Activated CD4-positive, alpha-beta T cell treated with anti-CD3 and anti-CD28 coated beads, Interleukin-2, amount 10 ng/mL, durations not matched to agents 7 days and 5 days (primary cell): ENCODE results near the gene VAMP1. TPM values are rescaled to one million over a fixed set of nuclear protein-coding genes. Genes with fewer than 3 reads are reported as not detected.

ENCODE experiments used
- CTCF ChIA-PET: fragments of 350-600 bp; sonication (Branson Sonifier 250); formaldehyde crosslinking; loops from one replicate; lab custom pipeline; 2021; ENCODE audit warnings: antibody characterized with exemption; lab: Charles Lee
- POLR2A ChIA-PET: fragments of 350-600 bp; sonication (Branson Sonifier 250); formaldehyde crosslinking; loops from one replicate; lab custom pipeline; 2021; ENCODE audit warnings: antibody characterized with exemption; lab: Charles Lee
- DNase-seq: peaks from one replicate; pipeline ENCODE4 v3.0.0-alpha.2; 2020
- H3K27ac Mint-ChIP-seq: one replicate; pipeline ENCODE4 v1.8.0; 2021; ENCODE audit warnings: mild to moderate bottlenecking, moderate library complexity, mixed read lengths
- H3K27me3 Mint-ChIP-seq: one replicate; pipeline ENCODE4 v1.8.0; 2021; ENCODE audit warnings: mixed read lengths
- H3K36me3 Mint-ChIP-seq: one replicate; pipeline ENCODE4 v1.8.0; 2021; ENCODE audit warnings: low read depth, mixed read lengths
- H3K4me1 Mint-ChIP-seq: one replicate; pipeline ENCODE4 v1.8.0; 2021; ENCODE audit warnings: mixed read lengths
- H3K4me3 Mint-ChIP-seq: one replicate; pipeline ENCODE4 v1.8.0; 2021; ENCODE audit warnings: mild to moderate bottlenecking, moderate library complexity, mixed read lengths
- H3K9me3 Mint-ChIP-seq: one replicate; pipeline ENCODE4 v1.8.0; 2021; ENCODE audit warnings: mixed read lengths
- total RNA-seq, 2 experiments: library from RNA; stranded (reverse); gene quantifications; one replicate each; pipeline ENCODE4 v1.2.3, GENCODE V29; 2021

VAMP1 gene
- total RNA-seq, 2 experiments from 2014 or later: 61.4 to 73.4 TPM

DNA sequence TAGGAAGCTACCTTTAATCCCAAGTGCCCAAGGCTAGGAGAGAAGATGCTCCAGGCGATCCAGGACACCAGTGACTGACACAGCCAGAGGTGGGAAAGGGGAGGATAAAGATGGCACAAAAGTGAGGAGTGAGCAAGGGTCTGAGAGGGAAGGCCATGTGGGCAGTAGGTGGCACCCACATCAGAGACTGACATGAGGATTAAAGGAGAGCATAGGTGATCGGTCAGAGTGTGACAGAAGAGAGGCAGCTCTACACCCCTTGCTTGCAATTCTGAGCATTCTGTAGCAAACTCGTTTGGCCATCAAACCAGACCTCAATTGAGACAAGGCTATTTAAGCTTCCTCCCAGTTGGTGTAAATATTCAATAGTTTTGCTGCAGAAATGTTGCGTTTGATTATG lies 26.4 kb downstream of the VAMP1 start:
- ChIA-PET POLR2A (interaction anchor here (1.1 to 1.2 kb wide), 2 partner anchors 18 to 90 kb away, joined by 4 read pairs; partner anchors contain the start of gene GAPDH), CTCF (interaction anchor here (0.8 to 6.5 kb wide), 6 partner anchors 10 to 56 kb away, joined by 4 to 37 read pairs (median 23); no protein-coding TSS in a partner anchor)
- H3K27ac Mint-ChIP-seq: peak overlapping the region; percentile 89
- H3K4me3 Mint-ChIP-seq: peak overlapping the region; percentile 90
- peaks cover 32% of the 10 kb centered on the region for H3K36me3 Mint-ChIP-seq
- peaks cover 52% of the 10 kb centered on the region for H3K4me1 Mint-ChIP-seq
- H3K27me3 Mint-ChIP-seq: no peaks in the 10 kb centered on the region
- no peaks in the 10 kb centered on the region for H3K9me3 Mint-ChIP-seq
- DNase-seq: no peak

DNA sequence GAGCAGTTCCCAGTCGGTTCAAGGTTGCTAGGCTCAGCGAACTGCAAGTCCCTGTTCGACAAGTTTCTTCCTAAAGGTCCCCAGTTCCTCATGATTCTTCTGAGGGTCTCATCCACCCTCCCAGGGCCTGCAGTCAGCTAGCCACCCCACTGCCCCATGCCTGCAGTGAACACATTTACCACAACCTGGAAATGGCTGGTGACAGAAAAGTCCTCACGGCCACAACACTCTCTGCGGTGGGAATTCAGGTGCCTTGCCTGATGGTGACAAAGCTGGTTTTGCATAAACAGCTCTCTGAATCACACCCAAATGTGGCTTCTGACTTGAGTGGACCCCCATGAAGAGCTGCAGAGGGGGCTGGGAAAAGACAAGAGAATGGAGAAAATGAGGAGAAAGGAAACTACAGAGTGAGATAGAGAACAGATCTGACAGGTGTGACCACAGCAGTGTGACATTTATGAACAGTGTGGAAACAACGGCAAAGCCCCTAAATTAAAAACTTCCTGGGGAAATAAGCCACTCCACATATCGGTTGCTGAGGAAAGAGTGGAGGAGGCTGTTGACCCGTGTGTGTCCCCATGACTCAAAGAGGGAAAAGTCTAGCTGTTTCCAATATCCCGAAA lies 27.0 kb downstream of the VAMP1 start:
- Mint-ChIP-seq H3K4me1 (peaks cover 54% of the 10 kb centered on the region), H3K36me3 (peaks cover 32% of the 10 kb centered on the region), H3K27ac (peak overlapping the region; percentile 89), H3K27me3 (no peaks in the 10 kb centered on the region), H3K4me3 (peak overlapping the region; percentile 90), H3K9me3 (no peaks in the 10 kb centered on the region)
- CTCF ChIA-PET: interaction anchor here (0.8 to 6.5 kb wide), 7 partner anchors 9 to 56 kb away, joined by 4 to 37 read pairs (median 21); partner anchors contain the start of gene TAPBPL
- POLR2A ChIA-PET: interaction anchor here (1.1 to 1.2 kb wide), 2 partner anchors 19 to 91 kb away, joined by 4 read pairs; partner anchors contain the start of gene GAPDH
- DNase-seq: no peak

DNA sequence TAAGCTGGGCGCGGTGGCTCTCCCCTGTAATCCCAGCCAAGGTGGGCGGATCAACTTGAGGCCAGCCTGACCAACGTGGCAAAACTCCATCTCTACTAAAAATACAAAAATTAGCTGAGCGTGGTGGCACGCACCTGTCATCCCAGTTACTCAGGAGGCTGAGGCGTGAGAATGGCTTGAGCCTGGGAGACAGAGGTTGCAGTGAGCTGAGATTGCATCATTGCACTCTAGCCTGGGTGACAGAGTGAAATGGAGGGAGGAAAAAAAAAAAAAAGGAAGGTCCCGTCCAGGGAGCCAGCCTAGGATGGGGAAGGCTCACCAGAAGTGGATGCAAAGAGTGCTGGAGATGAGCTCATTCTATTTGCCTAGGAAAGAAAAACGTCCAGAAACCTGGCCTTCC lies 27.6 kb downstream of the VAMP1 start:
- peaks cover 51% of the 10 kb centered on the region for H3K4me1 Mint-ChIP-seq
- no peaks in the 10 kb centered on the region for H3K27me3 Mint-ChIP-seq
- H3K4me3 Mint-ChIP-seq: no peak overlapping the region
- H3K9me3 Mint-ChIP-seq: no peaks in the 10 kb centered on the region
- ChIA-PET POLR2A (interaction anchor here (1.2 kb wide), 1 partner anchor 92 kb away, joined by 4 read pairs; the partner anchor contains the start of gene GAPDH), CTCF (interaction anchor here (1.2 to 6.5 kb wide), 6 partner anchors 9 to 23 kb away, joined by 3 to 37 read pairs (median 23); partner anchors contain the start of gene TAPBPL)
- H3K36me3 Mint-ChIP-seq: peaks cover 28% of the 10 kb centered on the region
- no peak for DNase-seq
- peak overlapping the region; percentile 42 for H3K27ac Mint-ChIP-seq

DNA sequence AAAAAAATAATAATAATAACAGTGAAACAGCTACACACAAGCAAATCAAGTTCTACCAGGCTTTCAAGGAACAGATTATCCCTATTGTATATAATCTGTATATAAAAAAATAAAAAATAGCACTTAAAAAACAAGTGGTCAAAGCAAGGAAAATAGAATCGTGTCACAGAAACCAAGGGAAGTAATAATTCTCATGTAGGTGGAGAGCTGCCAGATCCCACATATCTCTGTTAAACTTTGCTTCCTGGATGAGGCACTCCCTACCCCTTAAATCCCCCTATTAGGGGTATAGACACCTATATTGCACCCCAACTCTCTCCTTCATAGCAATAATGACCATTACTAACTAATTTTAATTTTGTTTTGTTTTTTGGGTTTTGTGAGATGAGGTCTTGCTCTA lies 30.1 kb downstream of the VAMP1 start:
- no peaks in the 10 kb centered on the region for H3K9me3 Mint-ChIP-seq
- H3K27ac Mint-ChIP-seq: no peak overlapping the region
- peaks cover 34% of the 10 kb centered on the region for H3K4me1 Mint-ChIP-seq
- ChIA-PET CTCF (interaction anchor here (1.0 to 1.7 kb wide), 2 partner anchors 9 to 11 kb away, joined by 4 to 5 read pairs; partner anchors contain the start of gene TAPBPL), POLR2A (no interaction called here)
- H3K4me3 Mint-ChIP-seq: no peak overlapping the region
- no peak for DNase-seq
- peaks cover 7% of the 10 kb centered on the region for H3K36me3 Mint-ChIP-seq
- no peaks in the 10 kb centered on the region for H3K27me3 Mint-ChIP-seq

DNA sequence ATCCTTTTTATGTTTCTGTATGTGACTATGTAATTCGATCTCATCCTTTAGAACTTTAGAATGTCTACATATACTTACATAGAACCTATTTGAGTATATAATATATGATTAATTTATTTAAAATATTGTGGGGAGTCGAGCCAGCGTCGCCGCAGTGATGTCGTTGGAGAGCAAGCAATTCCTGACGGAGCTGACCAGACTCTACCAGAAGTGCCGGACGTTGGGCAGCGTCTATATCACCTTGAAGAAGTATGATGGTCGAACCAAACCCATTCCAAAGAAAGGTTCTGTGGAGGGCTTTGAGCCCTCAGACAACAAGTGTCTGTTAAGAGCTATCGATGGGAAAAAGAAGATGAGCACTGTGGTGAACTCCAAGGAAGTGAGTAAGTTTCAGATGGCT lies 32.1 kb downstream of the VAMP1 start:
- ChIA-PET POLR2A (no interaction called here), CTCF (interaction anchor here (1.1 to 2.5 kb wide), 6 partner anchors 12 to 112 kb away, joined by 3 to 10 read pairs (median 10); partner anchors contain the start of gene VAMP1)
- no peak overlapping the region for H3K27ac Mint-ChIP-seq
- no peak overlapping the region for H3K4me3 Mint-ChIP-seq
- no peaks in the 10 kb centered on the region for H3K36me3 Mint-ChIP-seq
- H3K27me3 Mint-ChIP-seq: no peaks in the 10 kb centered on the region
- H3K9me3 Mint-ChIP-seq: no peaks in the 10 kb centered on the region
- DNase-seq: no peak
- H3K4me1 Mint-ChIP-seq: peaks cover 35% of the 10 kb centered on the region

DNA sequence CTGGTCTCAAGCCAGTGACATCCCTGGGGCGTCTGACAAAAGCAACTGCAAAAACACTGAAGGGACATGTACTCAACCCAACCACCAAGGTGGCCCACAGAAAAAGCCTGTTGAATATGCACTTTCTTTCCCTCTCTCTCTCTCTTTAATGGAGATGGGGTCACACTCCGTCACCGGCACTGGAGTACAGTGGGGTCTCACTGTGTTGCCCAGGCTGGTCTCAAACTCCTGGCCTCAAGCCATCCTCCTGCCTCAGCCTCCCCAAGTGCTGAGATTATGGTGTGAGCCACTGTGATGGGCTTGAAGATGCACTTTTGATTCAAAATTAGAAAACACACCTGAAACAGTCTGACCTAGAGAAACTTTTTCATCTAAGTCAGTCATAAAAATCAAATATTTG lies 32.9 kb downstream of the VAMP1 start:
- H3K9me3 Mint-ChIP-seq: no peaks in the 10 kb centered on the region
- H3K4me1 Mint-ChIP-seq: peaks cover 35% of the 10 kb centered on the region
- no peak overlapping the region for H3K4me3 Mint-ChIP-seq
- no peak overlapping the region for H3K27ac Mint-ChIP-seq
- CTCF ChIA-PET: interaction anchor here (1.4 to 2.5 kb wide), 4 partner anchors 12 to 102 kb away, joined by 3 to 10 read pairs (median 10); partner anchors contain the start of gene VAMP1
- no peaks in the 10 kb centered on the region for H3K36me3 Mint-ChIP-seq
- POLR2A ChIA-PET: no interaction called here
- no peak for DNase-seq
- H3K27me3 Mint-ChIP-seq: no peaks in the 10 kb centered on the region

DNA sequence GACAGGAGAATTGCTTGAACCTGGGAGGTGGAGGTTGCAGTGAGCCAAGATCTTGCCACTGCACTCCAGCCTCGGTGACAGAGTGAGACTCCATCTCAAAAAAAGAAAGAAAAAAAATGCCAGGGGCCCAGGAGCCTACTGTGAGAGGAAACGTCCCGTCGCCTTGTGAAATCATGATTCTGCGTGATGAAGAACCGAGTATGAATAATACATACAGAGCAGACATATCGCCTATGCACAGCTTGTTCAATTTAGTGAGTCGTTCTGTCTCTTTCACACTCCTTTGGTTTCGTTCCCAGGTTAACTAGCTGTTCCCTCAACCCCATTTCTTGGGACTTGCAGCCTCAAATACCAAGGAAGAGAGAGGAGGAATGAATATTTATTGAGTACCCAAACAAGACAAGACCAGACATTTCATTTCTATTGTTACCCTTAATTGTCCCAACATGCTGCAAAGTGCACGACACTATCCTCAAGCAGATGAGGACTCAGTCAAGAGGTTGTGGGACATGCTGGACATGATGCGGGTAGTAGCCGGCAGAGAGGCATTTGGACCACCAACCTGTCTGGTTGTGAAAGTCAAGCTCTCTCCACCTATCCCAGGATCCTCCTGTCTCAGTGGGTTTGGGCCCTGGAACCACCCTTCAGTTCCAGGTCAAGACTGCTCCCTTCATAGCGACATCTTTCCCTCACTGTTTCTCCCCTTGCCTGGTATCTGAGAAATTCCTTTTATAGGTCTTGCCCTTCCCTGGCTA lies 34.3 kb downstream of the VAMP1 start:
- H3K4me1 Mint-ChIP-seq: peaks cover 36% of the 10 kb centered on the region
- H3K4me3 Mint-ChIP-seq: no peak overlapping the region
- DNase-seq: no peak

DNA sequence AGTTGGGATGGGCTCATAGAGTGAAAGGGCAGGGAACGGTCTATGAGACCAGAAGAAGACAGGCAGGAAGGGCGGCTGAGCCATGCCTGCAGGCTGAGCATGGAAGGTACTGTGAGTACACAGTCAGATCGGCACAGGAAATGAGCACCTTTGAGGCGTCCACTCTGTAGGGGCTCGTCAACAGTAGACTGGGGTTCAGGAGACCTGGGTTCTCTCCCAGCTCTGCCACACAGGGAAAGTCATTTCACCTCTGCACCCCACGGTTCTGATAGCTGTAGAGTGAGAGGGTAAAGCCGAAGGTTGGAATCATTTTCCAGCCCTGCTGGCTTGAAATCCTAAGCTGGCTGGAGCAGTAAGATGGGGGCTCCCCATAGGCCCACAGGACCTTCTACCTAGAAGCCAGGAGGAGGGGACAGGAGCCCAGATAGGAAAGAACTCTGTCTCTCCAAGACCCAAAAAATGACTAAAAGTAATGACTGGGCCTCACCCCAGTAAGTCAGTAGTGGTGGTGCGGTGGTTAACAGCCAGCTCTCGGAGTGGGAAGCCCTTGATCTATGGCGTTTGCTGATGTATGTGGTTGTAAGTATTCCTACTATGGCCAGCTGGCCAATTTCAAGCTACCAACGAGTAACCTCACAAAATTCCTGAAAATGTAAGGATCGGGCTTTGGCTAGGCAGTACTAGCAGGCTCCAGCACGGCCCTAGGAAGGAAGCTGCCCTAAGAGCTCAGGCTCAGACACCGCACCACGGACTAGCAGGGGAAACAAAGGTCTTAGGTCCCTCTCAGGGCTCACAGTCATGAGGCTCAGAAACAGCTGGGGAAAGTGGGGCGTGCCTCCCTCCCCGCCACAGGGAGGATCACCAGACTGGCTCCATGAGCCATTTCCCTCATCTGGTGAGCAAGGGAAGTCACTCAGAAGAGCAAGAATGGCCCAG lies 36.0 kb downstream of the VAMP1 start:
- H3K27ac Mint-ChIP-seq: peak overlapping the region; percentile 93
- H3K9me3 Mint-ChIP-seq: no peaks in the 10 kb centered on the region
- peaks cover 52% of the 10 kb centered on the region for H3K4me1 Mint-ChIP-seq
- DNase-seq: peak; percentile 56
- CTCF ChIA-PET: interaction anchor here (0.5 to 5.5 kb wide), 11 partner anchors 8 to 52 kb away, joined by 3 to 37 read pairs (median 7); partner anchors contain the start of genes CD27 and TAPBPL
- H3K4me3 Mint-ChIP-seq: no peak overlapping the region
- no peaks in the 10 kb centered on the region for H3K27me3 Mint-ChIP-seq
- no peaks in the 10 kb centered on the region for H3K36me3 Mint-ChIP-seq
- POLR2A ChIA-PET: interaction anchor here (1.5 kb wide), 1 partner anchor 26 kb away, joined by 8 read pairs; no protein-coding TSS in a partner anchor

More for the DNA sequence above, 34.3 kb downstream of the VAMP1 start:
- no peaks in the 10 kb centered on the region for H3K36me3 Mint-ChIP-seq
- no peak overlapping the region for H3K27ac Mint-ChIP-seq
- CTCF ChIA-PET: interaction anchor here (0.7 to 5.5 kb wide), 8 partner anchors 7 to 110 kb away, joined by 3 to 37 read pairs (median 4); partner anchors contain the start of genes CD27 and TAPBPL
- no peaks in the 10 kb centered on the region for H3K27me3 Mint-ChIP-seq
- POLR2A ChIA-PET: no interaction called here
- no peaks in the 10 kb centered on the region for H3K9me3 Mint-ChIP-seq

DNA sequence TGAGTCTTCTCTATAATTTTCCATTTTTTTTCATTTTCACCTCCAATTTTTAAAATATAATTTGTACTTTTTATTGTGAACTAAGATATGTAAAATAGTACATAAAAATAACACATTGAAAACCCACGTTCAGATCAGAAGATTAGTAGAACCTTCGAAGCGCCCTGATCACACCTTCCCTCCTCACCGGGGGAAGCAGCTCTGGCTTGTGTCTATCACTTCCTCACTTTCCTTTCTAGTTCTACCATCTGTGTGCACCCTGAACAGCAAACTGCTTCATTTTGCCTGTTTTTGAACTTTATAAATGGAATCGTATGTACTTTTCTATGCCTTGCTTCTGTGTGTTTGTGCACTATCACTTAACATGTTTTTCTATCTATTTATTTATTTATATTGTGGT lies 37.5 kb downstream of the VAMP1 start:
- CTCF ChIA-PET: interaction anchor here (0.6 to 5.5 kb wide), 7 partner anchors 10 to 33 kb away, joined by 3 to 37 read pairs (median 8); partner anchors contain the start of genes CD27 and TAPBPL
- DNase-seq: no peak
- POLR2A ChIA-PET: no interaction called here
- Mint-ChIP-seq H3K27ac (peak overlapping the region; percentile 78), H3K36me3 (no peaks in the 10 kb centered on the region), H3K4me3 (no peak overlapping the region), H3K4me1 (peaks cover 53% of the 10 kb centered on the region), H3K27me3 (no peaks in the 10 kb centered on the region), H3K9me3 (no peaks in the 10 kb centered on the region)

DNA sequence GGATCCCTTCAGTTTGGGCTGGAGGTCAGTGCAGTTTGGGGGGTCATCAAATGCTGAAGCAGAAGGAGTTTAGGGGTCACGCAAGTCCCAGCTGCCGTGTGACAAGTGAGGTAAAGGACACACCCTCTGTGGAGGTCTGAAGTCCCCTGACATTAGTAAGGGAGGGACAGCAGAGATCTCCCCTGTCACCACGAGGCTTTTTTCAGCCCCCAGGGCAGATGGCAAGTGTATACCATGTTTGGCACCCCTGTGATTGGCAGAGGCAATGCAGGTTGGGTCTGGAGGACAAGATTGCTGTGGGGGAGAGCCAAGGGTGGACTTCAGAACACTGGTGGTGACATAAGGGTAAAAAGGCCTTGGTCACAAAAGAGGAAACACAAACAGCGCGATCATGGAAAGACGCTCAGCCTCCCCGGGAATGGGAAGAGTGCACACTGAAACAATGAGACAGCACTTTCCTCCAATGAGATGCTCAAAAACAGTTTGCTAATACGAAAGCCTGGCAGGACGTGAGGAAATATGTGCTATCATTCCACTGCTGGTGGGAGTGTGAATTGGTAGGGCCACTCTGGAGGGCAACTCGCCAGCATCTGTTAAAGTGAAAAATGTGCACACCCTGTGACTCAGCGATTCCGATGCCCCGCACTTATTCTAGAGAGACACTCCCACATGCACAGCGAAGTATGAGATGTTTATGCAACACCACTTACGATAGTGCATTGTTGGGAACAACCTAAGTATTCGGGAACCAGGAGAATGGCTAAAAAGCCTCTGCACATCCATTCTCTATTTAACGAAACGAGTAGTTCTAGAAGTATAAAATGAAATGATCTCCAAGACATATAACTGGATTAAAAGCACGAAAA lies 40.1 kb downstream of the VAMP1 start:
- Mint-ChIP-seq H3K4me1 (peaks cover 73% of the 10 kb centered on the region), H3K9me3 (no peaks in the 10 kb centered on the region), H3K4me3 (no peak overlapping the region), H3K27me3 (no peaks in the 10 kb centered on the region), H3K27ac (peak overlapping the region; percentile 57), H3K36me3 (no peaks in the 10 kb centered on the region)
- POLR2A ChIA-PET: no interaction called here
- no peak for DNase-seq
- CTCF ChIA-PET: interaction anchor here (0.6 kb wide), 1 partner anchor 124 kb away, joined by 3 read pairs; no protein-coding TSS in a partner anchor

DNA sequence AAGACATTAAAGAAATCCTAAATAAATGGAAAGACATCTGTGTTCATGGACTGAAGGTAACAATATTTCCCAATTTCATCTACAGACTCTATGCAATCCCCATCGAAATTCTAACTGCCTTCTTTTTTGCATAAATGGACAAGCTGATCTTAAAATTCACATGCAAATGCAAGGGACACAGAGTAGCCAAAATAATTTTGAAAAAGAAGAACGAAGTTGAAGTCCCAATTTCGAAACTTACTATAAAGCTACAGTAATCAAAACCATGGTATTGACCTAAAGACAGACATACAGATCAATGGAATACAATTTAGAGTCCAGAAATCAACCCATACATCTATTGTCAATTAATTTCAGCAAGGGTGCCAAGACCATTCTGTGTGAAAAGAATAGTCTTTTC lies 42.2 kb downstream of the VAMP1 start:
- POLR2A ChIA-PET: no interaction called here
- CTCF ChIA-PET: interaction anchor here (0.6 to 1.5 kb wide), 3 partner anchors 14 to 111 kb away, joined by 3 to 4 read pairs (median 3); partner anchors contain the start of gene TAPBPL
- H3K27ac Mint-ChIP-seq: peak overlapping the region; percentile 89
- H3K4me3 Mint-ChIP-seq: no peak overlapping the region
- no peaks in the 10 kb centered on the region for H3K27me3 Mint-ChIP-seq
- no peaks in the 10 kb centered on the region for H3K9me3 Mint-ChIP-seq
- no peak for DNase-seq
- H3K4me1 Mint-ChIP-seq: peaks cover 72% of the 10 kb centered on the region
- no peaks in the 10 kb centered on the region for H3K36me3 Mint-ChIP-seq
